GM20000 (cell line): Measurements from ENCODE around the gene BAHCC1.

Experiments
- DNase-seq: peaks from one replicate; pipeline ENCODE4 v3.0.0; 2012; ENCODE audit warnings: low spot score
- TF ChIP-seq, protein P1 (sequence below): IDR thresholded peaks from 2 replicates; pipeline ENCODE4 v1.5.1; 2012; ENCODE audit warnings: mild to moderate bottlenecking, control low read depth; ENCODE audit errors: extremely low read depth, missing control alignments

BAHCC1 gene

DNA sequence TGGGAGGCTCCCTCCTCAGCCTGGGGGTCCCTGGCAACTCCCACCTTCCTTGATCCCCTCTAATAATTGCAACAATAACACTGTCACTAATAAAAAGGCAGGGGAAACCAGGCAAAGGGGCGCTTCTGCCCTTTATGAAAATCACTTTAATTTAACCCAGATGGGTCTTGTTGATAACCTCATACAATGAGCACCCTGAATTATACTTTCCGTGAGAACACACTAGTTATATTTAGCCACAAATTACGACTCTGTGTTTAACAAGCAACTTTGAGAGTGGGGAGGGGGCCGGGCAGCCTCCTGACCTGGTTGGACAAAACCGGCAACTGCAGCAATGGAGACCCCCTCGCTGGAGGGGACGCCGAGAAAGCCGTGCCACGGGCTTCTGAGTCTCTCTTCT is 5.7 kb upstream of the BAHCC1 start:
- TF ChIP-seq, protein P1, sequence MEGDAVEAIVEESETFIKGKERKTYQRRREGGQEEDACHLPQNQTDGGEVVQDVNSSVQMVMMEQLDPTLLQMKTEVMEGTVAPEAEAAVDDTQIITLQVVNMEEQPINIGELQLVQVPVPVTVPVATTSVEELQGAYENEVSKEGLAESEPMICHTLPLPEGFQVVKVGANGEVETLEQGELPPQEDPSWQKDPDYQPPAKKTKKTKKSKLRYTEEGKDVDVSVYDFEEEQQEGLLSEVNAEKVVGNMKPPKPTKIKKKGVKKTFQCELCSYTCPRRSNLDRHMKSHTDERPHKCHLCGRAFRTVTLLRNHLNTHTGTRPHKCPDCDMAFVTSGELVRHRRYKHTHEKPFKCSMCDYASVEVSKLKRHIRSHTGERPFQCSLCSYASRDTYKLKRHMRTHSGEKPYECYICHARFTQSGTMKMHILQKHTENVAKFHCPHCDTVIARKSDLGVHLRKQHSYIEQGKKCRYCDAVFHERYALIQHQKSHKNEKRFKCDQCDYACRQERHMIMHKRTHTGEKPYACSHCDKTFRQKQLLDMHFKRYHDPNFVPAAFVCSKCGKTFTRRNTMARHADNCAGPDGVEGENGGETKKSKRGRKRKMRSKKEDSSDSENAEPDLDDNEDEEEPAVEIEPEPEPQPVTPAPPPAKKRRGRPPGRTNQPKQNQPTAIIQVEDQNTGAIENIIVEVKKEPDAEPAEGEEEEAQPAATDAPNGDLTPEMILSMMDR = no peak
- no peak for DNase-seq

DNA sequence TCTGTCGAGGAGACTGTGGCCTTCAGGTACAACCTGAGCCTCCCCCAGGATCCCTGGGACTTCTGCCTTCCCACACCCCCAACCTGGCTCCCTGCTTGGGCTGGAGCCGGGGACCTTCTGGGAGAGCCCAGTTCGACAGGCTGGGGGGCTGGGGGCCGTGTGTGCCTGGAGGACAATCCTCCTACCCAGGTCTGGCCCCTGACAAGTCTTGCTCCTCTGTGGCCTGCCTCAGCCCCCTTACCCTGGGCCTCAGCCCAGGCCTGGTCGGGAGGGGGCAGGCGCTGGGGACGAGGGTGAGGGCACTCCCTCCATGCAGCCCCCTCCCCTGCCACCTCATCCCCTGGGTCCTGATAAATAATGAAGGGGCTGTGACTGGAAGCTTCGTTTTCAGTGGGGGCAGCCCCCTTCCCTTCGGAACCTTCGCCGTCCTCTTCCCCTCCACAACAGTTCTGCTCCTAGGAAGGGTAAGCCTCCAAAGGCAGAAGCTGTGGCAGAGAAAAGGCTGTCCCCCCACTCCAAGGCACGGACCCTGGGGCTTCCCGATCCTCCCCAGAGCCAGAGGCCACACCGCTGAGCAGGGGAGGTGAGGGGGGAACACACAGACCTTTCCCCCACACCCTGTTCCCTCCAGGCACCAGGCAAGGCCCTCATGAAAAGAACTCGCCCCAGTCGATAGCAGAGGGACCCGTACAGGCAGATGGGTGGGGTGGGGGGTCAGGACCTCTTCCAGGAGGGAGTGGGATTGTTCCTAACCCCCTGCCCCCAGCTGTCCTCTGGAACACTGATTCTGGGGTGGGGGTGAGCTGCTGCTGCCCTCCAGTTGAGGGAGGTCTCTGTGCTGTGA is 5.0 kb upstream of the BAHCC1 start:
- no peak for DNase-seq
- TF ChIP-seq, protein P1 = no peak

DNA sequence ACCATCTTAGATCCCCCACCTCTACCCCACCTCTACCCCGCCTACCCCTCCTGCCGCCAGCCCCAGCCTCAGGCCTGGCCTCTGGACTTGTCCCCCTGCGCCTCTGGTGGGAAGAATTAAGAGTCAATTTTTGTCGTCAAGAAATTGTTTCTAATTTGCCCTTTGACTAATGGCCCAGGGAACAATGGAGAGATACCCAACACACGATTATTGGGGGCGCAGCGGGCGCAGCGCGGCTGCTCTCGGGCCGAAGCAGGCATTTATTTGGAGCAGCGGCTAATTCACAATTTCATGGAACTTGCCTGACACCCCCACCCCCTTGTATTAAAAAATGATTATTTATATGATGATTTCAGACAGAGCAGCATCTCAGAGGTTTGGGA is 4.4 kb upstream of the BAHCC1 start:
- TF ChIP-seq, protein P1 = no peak
- no peak for DNase-seq

DNA sequence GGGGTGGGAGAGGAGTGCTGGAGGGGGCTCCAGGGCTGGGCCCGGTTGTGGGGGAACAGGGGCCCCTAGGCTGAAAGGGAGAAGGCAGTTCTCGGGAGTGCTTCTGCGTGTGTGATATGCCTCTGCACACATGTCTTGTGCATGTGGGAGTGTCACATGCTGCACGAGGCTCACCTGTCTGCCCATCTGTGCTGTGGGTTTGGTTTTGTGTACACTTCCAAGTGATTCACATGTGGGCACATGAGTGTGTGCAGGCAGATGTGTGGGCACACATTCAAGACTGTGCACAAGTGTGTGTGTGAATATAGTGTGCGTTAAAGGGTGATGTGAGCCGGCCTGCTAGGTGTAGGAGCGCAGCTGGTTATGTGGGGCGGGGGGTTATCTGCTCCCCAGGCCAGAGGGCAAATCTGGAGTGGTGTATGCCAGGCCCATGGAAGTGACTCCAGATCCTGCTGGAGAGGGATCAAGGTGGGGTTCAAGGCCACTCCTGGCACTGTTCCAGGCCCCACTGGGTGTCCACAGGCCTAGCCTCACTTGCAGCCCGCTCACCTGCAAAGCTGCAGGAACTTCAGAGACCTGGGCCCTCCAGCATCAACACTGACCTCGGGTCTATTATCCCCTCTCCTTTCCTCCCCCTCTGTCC is 3.8 kb upstream of the BAHCC1 start:
- TF ChIP-seq, protein P1 = no peak
- DNase-seq = no peak

DNA sequence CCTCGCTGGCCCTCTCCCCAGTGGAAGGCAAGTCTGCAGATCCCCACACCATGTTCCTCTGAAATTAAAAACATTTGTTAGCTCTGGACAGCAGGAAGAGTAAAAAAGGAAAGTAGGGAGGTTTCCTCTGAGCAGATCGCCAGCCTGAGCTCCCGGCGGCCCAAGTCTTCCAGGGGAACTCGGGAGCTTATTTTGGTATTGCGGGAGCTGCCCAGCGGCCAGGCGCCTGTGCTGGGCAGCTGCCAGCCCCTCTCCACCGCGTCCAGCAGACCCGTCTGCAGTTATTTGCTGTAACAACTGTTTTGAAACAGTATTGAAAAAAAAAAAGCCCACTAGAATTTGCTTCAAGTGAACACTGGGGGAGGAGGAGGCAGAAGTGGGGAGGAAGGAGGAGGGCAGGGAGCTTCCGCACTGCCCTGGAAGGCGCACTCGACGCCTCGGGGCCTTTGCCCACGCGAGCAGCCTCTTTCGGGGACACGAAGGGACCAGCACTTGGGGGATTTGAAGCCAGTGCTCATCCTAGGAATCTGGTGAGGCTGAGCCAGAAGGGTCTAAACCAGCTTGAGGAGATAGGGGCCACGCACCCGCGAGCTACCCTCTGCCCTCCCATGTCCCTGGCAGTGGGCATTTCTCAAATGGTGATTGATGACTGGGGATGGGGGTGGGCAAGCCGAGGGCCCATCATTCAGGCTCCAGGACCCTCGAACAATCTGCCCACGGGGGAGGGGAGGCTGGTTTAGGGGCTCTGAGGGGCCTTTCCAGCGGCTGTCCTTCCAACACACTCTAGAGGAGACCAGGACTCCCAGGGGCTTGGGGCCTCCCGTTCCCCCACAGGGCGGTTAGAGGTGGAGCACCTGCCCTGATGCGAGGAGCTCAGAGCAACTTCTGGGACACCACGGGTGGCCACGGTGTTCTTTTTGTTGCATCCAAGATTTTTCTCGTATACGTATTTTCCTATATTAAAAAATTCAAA is 3.0 kb upstream of the BAHCC1 start:
- no peak for DNase-seq
- TF ChIP-seq, protein P1 = no peak

DNA sequence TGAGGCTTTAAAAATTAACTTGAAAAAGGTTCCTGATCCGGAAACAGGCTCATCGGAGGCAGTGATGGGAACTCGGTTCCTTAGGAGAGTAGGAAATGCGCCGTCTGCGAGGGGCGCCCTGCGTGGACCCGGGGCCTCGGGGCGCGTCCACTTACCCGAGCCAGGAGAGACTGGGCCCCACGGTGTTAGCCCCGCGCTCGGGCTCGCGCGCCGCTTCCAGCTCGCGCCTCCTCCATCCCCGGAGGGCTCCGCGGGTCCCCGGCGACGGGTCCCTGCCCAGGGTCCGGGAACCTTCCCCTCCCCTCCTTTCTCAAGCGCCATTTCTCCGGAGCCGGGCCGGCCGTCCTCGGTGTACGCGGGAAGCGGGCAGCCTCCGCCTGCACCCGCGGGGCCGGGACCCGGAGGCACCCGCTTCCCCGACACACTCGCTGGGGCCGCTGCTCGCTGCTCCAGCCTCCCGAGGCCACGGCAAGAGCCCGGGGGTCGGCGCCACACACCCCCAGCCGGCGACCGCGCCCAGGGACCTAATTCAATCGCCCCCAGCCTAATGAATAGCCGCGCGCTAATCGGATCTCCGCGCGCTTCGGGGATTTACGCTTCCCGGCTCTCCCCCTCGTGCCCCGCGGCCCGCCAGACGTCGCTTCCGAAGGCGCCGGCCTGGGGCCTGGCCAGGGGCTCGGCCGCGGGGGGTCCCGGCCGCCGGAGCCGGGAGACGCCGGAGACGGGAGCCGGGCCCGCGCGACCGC is 2.2 kb upstream of the BAHCC1 start:
- TF ChIP-seq, protein P1 = no peak
- no peak for DNase-seq
